ENCODE data around the gene PLXNB2.

The PLXNB2 gene

DNA sequence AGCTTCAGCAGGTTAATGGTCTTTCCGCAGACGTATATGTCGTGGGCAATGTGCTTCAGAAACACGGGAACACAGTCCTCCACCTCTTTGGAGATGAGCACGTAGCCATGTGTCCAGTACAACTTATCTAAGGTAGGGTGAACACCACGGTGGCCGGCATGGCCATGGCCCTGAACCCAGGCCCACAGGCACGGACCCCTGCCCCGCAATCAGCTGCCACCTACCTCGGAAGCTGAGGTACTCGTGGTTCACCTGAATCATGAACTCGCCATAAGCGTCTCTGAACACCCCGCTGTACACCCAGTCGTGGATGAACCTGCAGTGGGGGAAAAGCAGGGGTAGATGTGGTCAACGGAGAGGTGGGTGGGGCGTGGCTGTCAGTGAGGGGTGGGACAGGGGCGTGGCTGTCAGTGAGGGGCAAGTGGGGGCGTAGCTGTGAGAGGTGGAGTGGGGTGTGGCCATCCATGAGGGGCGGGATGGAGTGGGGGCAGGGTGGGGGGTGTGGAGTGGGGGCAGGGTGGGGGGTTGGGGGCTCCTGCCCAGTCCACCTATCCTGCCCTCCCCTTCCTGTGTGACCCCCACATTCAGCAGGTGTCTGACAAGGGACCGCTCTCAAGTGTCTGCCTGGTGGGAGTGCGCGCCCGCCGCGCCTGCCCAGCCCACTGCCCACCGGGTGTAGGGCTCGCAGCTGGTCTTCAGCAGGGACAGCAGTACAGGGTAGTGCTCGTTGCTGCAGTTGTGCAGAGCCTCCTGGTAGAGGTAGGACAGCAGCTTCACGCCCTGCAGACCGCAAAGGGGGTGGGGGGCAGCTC, 81.2 kb downstream of the PLXNB2 start:
- DNase-seq = no peak

DNA sequence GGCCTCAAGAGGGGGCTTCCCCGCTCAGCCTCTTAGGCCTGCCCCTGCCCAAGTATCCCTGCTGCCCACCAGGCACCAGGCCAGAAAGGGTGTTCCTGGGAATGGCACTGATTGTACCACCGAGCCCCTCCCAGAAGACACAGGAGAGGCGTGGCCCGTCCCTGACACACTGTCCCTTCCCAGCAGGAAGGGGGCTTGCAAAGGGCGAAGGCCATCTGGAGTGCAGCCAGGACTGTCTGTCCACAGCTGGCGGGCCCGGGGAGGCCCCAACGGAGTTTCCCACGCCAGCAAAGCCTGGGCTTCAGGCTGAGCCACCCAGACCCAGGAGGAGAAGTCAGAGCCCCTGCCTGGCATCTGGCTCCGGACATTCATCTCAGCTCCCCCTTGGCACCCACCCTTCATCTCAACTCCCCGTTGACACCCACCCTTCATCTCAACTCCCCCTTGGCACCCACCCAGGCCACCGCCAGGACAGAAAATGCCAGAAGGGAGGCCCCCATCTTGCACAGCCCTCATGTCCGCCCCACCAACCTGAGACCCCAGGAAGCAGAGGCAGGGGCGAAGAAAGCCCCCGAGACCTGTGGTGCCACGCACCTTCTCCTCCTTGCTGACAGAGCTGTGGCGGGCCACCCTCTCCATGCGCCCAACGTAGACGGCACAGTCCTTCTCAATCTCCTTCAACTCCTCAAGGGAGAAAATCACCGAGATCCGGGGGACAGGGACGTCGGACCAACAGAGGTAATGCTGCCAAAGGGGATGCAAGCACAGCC, 82.1 kb downstream of the PLXNB2 start:
- no peak for DNase-seq
